ENCODE results near the gene CDRT15. TPM values are rescaled to one million over a fixed set of nuclear protein-coding genes. Genes with fewer than 3 reads are reported as not detected.
"Not testable (repeated sequence)": the region's sequence is repeated elsewhere in the genome, so short reads cannot be mapped to it uniquely, and the experiment has no call there.

CDRT15 gene
- total RNA-seq, 1 donor: not detected

- no peak overlapping the region for H3K4me3 ChIP-seq (ENCODE audit: low read depth, low read length)
- no peak for DNase-seq (ENCODE audit: low read depth)
- no peak for TF ChIP-seq CTCF (IDR thresholded peaks at IDR 0.05; ENCODE audit: insufficient read depth, low read length)
Measured at GRCh38 chr17:14198013-14198412, 38.6 kb downstream of the CDRT15 start.

GRCh38 chr17:14197586-14197985 lies 39.1 kb downstream of the CDRT15 start:
- H3K4me3 ChIP-seq (ENCODE audit: low read depth, low read length): no peak overlapping the region
- DNase-seq (ENCODE audit: low read depth): no peak
- TF ChIP-seq CTCF (IDR thresholded peaks at IDR 0.05; ENCODE audit: insufficient read depth, low read length): no peak

- no peak for DNase-seq (ENCODE audit: low read depth)
- no peak overlapping the region for H3K4me3 ChIP-seq (ENCODE audit: low read depth, low read length)
- no peak for TF ChIP-seq CTCF (IDR thresholded peaks at IDR 0.05; ENCODE audit: insufficient read depth, low read length)
Measured at GRCh38 chr17:14197057-14197456, 39.6 kb downstream of the CDRT15 start.

- no peak for DNase-seq (ENCODE audit: low read depth)
- no peak overlapping the region for H3K4me3 ChIP-seq (ENCODE audit: low read depth, low read length)
- no peak for TF ChIP-seq CTCF (IDR thresholded peaks at IDR 0.05; ENCODE audit: insufficient read depth, low read length)
Measured at GRCh38 chr17:14196377-14196997, 40.2 kb downstream of the CDRT15 start.

DNA sequence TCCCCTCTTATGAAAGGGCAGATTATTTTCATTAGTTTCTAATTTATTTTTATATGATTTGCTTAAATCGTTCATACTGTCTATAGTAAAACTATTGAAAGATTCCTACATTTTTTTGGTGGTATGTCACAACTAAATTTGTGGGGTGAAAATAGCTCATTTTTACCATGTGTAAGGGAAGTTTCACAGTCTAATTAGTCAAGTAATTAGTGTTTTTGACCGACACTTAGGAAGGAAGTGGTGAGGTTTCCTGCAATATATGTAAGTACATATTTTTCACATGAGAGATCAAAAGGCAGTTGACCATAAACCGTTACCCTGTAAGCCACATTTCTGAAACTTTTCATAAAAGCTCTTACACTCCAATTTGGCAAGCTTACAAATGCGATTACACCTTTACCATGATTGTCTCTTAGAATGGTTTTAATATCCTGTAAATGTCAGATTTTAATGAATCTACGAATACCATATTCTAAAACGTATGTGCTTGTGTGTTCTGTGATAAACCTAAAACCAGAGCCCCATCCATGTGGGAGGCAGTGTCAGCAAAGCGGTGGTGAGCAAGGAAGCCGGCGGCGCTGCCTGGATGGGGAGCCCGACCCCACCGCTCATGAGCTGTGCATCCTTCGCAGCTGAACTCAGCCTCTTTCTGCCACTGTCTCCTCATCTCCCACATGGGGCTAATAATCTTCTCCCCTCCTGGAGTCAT lies 43.9 kb downstream of the CDRT15 start:
- not testable (repeated sequence) for H3K4me3 ChIP-seq (ENCODE audit: low read depth, low read length); DNase-seq (ENCODE audit: low read depth)

DNA sequence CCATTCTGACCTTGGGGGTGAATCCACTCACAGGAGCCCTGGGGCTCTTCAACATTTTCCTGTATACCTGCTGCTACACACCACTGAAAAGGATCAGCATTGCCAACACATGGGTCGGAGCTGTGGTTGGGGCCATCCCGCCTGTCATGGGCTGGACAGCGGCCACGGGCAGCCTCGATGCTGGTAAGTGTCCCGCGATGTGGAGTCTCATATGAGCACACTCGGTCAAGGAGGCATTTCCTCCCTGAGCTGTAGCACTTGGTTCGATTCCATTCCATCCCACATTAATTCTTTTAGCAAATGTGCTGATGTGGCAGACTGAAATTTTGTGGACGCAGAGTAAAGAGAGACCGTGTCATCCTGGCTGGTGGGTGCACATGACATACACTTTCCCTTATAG lies 44.6 kb downstream of the CDRT15 start:
- DNase-seq (ENCODE audit: low read depth); H3K4me3 ChIP-seq (ENCODE audit: low read depth, low read length): not testable (repeated sequence)

DNA sequence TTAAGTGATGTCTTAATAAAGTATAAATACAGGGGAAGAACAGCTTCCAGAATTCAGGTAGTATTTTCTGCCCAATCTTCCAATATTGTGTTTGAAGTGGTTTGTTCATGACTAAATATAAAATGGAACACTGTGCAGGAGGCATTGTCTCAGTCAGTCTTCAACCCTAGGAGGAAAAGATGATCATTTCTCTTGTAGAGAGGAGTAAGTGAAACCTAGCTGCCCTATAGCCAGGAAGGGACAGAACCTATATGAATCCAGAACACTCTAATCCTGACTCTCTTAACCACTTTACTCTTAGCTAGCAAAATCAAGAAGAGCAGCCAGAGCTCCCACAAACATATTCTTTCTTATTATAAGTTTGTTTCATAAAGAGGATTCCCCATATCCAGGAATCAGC lies 45.2 kb downstream of the CDRT15 start:
- not testable (repeated sequence) for DNase-seq (ENCODE audit: low read depth); H3K4me3 ChIP-seq (ENCODE audit: low read depth, low read length)

DNA sequence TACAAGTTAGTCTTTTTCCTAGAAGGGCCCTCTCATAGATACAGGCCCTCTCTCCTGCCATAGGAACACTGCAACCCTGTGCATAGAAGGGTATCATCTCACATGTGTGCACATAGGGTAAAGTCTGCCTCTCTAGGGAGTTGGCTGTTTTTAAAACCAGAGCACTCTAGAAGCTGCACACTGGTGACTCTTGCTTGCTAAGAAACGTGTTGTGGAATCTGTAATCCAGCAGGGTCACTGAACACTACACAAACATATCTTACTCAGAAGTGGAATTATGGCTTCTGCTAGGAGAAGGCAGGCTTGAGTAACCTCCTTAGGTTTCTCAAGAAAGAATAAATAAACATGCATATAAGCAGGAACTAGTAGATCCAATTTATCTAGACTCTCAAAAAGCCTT lies 45.9 kb downstream of the CDRT15 start:
- not testable (repeated sequence) for DNase-seq (ENCODE audit: low read depth); H3K4me3 ChIP-seq (ENCODE audit: low read depth, low read length)

DNA sequence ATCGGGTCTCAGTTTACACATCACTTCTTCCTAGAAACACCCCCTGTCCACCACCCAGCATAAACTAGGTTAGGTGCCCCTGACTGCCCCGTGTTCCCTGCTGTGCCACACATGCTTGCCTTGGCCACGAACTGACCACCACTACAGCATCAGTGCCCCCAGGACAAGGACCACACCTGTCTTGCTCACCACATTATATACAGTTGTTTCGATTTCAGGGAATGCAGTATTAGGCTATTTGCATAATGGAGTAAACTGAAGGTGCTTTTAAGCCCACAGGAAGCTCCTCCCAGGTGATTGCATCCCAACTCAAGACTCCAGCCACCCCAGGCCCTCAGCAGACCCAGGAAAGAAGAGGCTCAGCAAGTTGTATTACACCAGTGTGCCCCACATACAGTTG lies 50.2 kb downstream of the CDRT15 start:
- not testable (repeated sequence) for H3K4me3 ChIP-seq (ENCODE audit: low read depth, low read length); DNase-seq (ENCODE audit: low read depth)

Other genes with a start within 250 kb of the CDRT15 start
- 6.4 and 19.2 TPM in 2 replicates for gene COX10, start 167.4 kb downstream of the CDRT15 start, total RNA-seq (ENCODE audit: low replicate concordance)
- 2.3 and 9.1 TPM in 2 replicates for gene HS3ST3B1, start 64.2 kb upstream of the CDRT15 start, total RNA-seq (ENCODE audit: low replicate concordance)